Measurements from ENCODE around the gene TCF3. TPM values are rescaled to one million over a fixed set of nuclear protein-coding genes. Genes with fewer than 3 reads are reported as not detected.

Gene TCF3
- total RNA-seq, 1 experiment from 2014 or later = 304 TPM

DNA sequence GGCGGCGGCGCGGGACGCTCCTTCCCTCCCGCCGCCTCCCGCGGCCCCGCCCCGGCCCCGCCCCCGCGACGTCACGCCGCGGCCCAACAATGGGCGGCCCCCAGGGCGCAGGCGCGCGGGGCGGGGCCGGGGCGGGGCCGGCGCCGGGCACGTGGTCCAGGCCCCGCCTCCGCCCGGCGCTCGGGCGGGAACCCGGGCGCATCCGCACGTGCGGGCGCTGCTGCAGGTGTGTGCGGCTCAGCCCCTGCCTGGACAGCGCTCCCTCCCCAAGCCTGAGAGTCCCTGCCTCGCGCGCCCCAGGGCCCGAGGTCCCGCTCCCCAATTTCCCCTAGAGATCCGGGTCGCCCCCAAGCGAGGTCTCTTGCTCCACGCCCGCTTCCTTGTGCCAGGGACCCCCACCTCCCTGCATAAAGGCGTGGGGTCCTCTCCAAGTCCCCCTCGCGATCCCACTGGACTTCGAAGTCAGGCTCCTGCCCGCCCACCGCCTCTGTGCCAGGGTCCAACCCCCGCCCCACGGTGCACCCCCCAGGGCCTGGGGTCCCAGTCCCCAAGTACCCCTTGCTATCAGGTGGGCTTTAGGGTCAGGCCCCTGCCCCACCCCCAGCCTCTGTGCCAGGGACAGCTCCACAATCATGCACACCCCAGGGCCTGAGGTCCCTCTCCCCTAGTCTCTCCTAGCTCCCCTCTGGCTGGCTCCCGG, 83.9 kb downstream of the TCF3 start, which contains the start of gene MEX3D:
Gene MEX3D, minus strand, starts transcription at position 6 of the 700 bp plus-strand sequence. CDS start 267 bp downstream, outside the sequence.
- no peak within 1 kb of the TSS for H3K27ac ChIP-seq (ENCODE audit: insufficient read length, low read depth, low read length)
- H2AK5ac ChIP-seq (ENCODE audit: insufficient read length, low read length) = no peak within 1 kb of the TSS
- peak within 1 kb of the TSS; percentile 94 for H3K18ac ChIP-seq (ENCODE audit: insufficient read length, low read depth, low read length)
- H2BK5ac ChIP-seq (ENCODE audit: insufficient read length, low read length) = no peak within 1 kb of the TSS
- Mint-ChIP-seq H3K4me3 (peak within 1 kb of the TSS; percentile 68 to 81), H3K36me3 (ENCODE audit: insufficient read depth in 1 of 3, low read depth in 3 of 3) (peaks cover 6 to 14% (median 13%) of the 10 kb centered on the region in 3 experiments; a peak in 6 of 7 replicates), H3K4me1 (peaks cover 2 to 18% of the 10 kb centered on the region in 2 experiments; a peak in 3 of 4 replicates), H3K9me3 (peaks cover 2 to 3% of the 10 kb centered on the region in 2 experiments; a peak in 2 of 5 replicates), H3K27ac (no peak within 1 kb of the TSS; a peak in 1 of 7 replicates), H3K27me3 (ENCODE audit: low read depth) (peaks cover 38% of the 10 kb centered on the region)
- H2BK15ac ChIP-seq (ENCODE audit: low read depth, low read length) = no peak within 1 kb of the TSS
- H4K91ac ChIP-seq (ENCODE audit: insufficient read length, low read depth, low read length) = no peak within 1 kb of the TSS
- no peaks in the 10 kb centered on the region for H3K4me1 ChIP-seq (ENCODE audit: insufficient read depth, low read length)
- H2BK12ac ChIP-seq (ENCODE audit: insufficient read length, low read depth, low read length) = no peak within 1 kb of the TSS
- WGBS (ENCODE audit: extremely low coverage, insufficient read length, low lambda C conversion rate) = no CpG with 5 or more reads among the region's 63 CpGs
- no peak within 1 kb of the TSS for H2BK120ac ChIP-seq (ENCODE audit: low read depth, low read length, poor library complexity, severe bottlenecking)
- no peak within 1 kb of the TSS for H3K23ac ChIP-seq (ENCODE audit: insufficient read length, low read depth, low read length)
- H3K27me3 ChIP-seq (ENCODE audit: insufficient read depth, low read length) = no peaks in the 10 kb centered on the region; the same call in 1 of the 2 replicates
- no peak within 1 kb of the TSS for H3K56ac ChIP-seq (ENCODE audit: insufficient read length, low read depth, low read length)
- H3K9ac ChIP-seq (ENCODE audit: extremely low read depth, insufficient read length, low read length) = peak within 1 kb of the TSS; percentile 81
- H4K8ac ChIP-seq (replicated peaks; ENCODE audit: insufficient read length, low read depth, low read length) = no peak within 1 kb of the TSS
- H3K14ac ChIP-seq (ENCODE audit: insufficient read depth, low read length) = peak within 1 kb of the TSS; percentile 91
- no peak within 1 kb of the TSS for H3T11ph ChIP-seq (ENCODE audit: low read length)
- no peak within 1 kb of the TSS for H2AFZ ChIP-seq (ENCODE audit: low read length)
- no peak within 1 kb of the TSS; the same call in 1 of the 2 replicates for H3K4ac ChIP-seq (ENCODE audit: low read depth, low read length)
- no peaks in the 10 kb centered on the region for H3K9me3 ChIP-seq (ENCODE audit: control insufficient read depth, low read depth, low read length)
- no peak within 1 kb of the TSS for H4K5ac ChIP-seq (ENCODE audit: insufficient read length, low read depth, low read length)
- H2BK20ac ChIP-seq (ENCODE audit: low read depth, low read length, poor library complexity, severe bottlenecking) = no peak within 1 kb of the TSS
- peak; percentile 68 for DNase-seq
- H3K79me1 ChIP-seq (ENCODE audit: insufficient read depth, low read depth, low read length, poor library complexity, severe bottlenecking) = peaks cover 3% of the 10 kb centered on the region
- H3K4me2 ChIP-seq (ENCODE audit: insufficient read depth, insufficient read length, low read length) = peak within 1 kb of the TSS; percentile 46
- TF ChIP-seq, protein P1, sequence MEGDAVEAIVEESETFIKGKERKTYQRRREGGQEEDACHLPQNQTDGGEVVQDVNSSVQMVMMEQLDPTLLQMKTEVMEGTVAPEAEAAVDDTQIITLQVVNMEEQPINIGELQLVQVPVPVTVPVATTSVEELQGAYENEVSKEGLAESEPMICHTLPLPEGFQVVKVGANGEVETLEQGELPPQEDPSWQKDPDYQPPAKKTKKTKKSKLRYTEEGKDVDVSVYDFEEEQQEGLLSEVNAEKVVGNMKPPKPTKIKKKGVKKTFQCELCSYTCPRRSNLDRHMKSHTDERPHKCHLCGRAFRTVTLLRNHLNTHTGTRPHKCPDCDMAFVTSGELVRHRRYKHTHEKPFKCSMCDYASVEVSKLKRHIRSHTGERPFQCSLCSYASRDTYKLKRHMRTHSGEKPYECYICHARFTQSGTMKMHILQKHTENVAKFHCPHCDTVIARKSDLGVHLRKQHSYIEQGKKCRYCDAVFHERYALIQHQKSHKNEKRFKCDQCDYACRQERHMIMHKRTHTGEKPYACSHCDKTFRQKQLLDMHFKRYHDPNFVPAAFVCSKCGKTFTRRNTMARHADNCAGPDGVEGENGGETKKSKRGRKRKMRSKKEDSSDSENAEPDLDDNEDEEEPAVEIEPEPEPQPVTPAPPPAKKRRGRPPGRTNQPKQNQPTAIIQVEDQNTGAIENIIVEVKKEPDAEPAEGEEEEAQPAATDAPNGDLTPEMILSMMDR (conservative IDR thresholded peaks at IDR 0.05) = no peak
- H3K79me2 ChIP-seq (ENCODE audit: insufficient read depth, low read length) = peaks cover 22% of the 10 kb centered on the region; the same call in 1 of the 2 replicates
- H4K20me1 ChIP-seq (ENCODE audit: control insufficient read depth, insufficient read depth, insufficient read length) = no peaks in the 10 kb centered on the region
- H3K23me2 ChIP-seq (ENCODE audit: insufficient read length, low read depth, low read length, poor library complexity, severe bottlenecking) = no peaks in the 10 kb centered on the region

Measured in H9 (cell line).